HTERT RPE-1 (cell line): ENCODE measurements around the gene KDM6A.
"Not testable (repeated sequence)": the region's sequence is repeated elsewhere in the genome, so short reads cannot be mapped to it uniquely, and the experiment has no call there.

Experiments used
- in situ Hi-C: fragments of 300-500 bp; cut with MboI; formaldehyde crosslinking; loops from 4 replicates; pipeline ENCODE4 v1.14.3; 2020; ENCODE audit warnings: low sequenced_read_pairs

KDM6A gene

DNA sequence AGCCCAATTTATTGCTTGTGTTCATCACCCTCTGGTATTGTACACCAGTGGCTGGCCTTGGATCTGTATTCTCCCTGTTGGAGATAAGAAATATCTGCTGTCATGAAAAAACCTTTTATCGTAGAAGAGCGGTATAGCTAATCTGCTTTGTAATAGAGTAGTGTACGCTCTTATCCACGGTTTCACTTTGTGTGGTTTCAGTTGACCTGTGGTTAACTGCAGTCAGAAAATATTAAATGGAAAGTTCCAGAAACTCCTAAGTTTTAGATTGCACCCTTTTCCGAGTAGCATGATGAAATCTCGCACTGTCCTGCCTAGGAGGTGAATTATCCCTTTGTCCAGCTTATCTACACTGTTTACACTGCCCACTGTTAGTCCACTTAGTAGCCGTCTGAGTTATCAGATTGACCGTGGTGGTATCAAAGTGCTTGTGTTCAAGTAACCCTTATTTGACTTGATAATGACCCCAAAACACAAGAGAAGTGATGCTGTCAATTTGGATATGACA is 42.4 kb downstream of the KDM6A start:
- in situ Hi-C loops = no loop called here

DNA sequence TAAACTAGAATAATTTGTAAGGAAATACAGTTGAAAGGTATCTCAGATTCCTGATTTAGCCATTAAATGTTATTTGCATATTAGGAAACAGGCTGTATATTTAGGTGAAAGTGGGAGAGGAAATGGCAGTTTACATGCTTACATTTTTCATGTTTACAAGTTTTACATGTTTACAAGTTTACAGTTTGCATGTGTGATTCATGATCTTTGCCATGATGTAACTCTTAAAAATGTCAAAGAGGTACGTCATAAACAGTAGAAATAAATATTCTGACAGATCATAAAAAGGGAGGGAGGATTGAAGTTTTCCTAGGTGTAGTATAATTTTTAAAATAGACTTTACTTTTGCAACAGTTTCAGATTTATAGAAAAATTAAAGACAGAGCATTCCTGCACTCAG is 45.7 kb downstream of the KDM6A start:
- in situ Hi-C loops = no loop called here

DNA sequence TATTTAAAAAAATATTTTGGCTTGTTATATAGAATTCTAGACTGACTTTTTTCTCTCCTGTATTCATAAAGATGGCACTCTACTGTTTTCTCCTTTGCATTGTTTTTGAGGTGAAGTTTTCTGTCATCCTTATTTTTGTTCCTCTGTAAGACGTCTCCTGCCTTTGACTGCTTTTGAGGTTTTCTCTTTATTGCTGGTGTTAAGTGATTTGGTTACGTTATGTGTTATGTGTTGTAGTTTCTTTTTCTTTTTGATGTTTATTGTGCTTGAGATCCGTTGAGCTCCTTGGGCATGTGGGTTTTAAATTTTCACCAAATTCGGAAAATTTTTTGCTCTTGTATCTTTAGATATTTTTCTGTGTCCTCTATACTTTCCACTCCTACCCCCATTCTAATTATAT is 50.0 kb downstream of the KDM6A start:
- in situ Hi-C loops = no loop called here

DNA sequence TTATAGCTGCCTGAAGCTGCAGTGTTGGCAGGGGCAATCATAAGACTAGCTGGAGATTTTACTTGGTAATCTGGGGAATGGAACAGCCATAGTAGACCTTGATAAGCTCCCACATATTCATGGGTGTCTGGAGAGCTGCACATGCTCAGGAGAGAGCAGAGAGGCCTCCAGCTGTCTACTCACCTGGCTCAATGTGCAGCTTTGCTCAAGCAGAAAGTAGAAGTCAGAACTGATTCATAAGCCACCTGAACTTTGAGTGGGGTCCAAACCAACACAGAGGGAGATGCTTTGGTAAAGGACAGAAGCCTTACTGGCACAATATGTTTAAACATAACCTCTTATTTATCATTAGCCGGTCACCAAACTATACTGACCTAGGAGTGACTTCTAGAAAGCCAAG is 54.4 kb downstream of the KDM6A start:
- in situ Hi-C loops = no loop called here

DNA sequence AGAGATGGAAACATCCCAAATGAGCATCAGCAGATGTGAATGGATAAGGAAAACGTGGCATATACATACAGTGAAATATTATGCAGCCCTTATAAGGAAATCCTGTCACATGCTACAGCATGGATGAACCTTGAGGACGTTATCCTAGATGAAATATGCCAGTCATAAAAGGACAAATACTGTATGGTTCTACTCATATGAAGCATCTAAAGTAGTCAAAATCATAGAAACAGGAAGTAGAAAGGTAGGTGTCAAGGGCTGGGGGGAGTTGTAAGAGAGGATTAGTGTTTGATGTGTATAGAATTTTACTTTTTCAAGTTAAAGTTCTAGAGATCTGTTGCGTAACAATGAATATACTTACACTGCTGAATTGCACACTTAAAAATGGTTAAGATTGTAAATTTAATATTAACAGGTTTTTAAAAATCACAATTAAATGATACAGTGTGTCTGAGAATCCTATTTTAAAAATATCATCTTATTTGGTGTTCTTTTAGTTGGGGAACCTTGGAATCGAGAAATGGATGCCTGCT is 58.5 kb downstream of the KDM6A start:
- in situ Hi-C loops = no loop called here

DNA sequence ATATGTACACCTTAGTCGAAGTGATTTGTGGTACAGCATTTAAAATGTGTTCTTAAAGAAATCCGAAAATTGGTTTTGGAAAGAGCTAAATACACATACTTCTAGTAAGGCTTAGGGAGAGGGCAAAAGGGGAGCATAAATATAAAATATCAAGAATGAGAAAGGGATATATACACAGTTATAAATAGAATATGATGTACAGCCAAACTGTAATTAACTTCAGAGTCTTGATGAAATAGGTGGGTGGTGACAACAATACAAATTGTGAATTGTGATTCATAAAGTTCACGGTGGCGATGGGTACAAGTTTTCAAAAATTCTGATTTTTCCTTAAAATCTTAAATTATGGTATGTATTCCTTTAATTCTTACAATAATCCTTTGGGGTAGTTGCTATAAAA is 62.2 kb downstream of the KDM6A start:
- in situ Hi-C loops = no loop called here

DNA sequence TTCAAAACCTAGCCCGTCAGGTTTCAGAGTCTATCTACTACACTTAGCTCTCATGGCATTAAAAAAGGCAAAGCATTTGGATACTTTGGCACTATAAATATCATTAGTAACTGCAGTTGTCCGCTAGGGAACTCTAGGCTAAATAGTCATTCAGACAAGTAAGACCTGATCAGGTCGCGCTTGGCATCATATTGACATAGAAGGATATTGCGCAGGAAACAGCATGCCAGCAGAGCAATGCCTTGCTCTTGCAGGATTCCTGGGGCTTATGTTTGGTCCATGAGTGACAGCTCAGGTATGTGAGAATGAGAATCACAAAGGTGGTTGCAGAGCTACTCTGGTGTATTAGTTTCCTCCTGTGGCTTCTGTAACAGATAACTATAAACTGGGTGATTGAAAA is 62.7 kb downstream of the KDM6A start:
- in situ Hi-C loops = no loop called here

DNA sequence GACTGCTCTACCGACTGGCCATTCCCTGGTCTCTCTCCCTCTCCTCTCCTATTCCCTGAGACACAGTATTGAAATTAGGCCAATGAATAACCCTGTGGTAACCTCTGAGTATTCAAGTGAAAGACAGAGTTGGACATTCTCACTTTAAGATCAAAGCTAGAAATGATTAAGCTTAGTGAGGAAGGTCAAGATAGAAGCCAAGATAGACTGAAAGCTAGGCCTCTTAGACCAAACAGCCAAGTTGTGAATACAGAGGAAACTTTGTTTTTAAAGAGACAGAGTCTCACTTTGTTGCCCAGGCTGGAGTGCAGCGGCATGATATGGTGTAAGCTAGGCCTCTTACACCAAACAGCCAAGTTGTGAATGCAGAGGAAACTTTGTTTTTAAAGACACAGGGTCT is 64.6 kb downstream of the KDM6A start:
- in situ Hi-C loops = no loop called here

DNA sequence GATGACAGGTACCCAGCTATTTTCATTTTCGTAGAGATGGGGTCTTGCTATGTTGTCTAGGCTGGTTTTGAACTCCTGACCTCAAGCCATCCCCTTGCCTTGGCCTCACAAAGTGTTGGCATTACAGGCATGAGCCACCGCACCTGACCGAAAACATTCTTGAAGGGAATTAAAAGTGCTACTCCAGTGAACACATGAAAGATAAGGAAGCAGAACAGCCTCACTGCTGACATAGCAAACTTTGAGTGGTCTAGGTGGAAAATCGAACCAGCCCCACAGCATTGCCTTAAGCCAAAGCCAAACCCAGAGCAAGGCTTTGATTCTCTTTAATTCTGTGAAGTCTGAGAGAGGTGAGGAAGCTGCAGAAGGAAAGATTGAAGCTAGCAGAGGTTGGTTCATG is 65.1 kb downstream of the KDM6A start:
- in situ Hi-C loops = no loop called here

DNA sequence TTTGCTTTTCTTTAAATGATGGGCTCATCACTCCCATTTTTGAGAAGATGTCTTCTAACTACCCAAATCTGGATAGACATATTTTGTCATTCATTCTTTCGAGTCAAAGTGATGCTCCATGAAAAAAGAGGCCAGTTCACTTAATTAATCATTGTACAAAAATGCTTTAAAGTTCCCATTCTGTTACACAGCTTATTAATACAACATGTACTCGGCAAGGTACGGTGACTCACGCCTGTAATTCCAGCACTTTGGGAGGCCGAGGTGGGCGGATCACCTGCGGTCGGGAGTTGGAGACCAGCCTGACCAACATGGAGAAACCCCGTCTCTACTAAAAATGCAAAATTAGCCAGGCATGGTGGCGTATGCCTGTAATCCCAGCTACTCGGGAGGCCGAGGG is 67.6 kb downstream of the KDM6A start:
- in situ Hi-C loops = not testable (repeated sequence)

DNA sequence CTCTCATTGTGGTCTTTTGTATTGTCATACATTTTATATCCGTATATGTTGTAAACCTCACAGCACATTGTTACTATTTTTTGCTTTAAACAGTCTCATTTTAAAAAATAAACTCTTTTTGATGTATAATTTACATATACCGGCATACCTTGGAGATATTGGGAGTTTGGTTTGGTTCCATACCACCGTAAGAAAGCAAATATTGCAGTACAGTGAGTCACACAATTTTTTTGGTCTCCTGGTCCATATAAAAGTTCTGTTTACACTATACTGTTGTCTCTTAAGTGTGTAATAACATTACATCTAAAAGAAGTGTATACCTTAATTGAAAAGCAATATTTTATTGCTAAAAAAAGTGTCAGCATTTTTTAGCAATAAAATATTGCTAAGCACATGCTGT is 70.0 kb downstream of the KDM6A start:
- in situ Hi-C loops = no loop called here

DNA sequence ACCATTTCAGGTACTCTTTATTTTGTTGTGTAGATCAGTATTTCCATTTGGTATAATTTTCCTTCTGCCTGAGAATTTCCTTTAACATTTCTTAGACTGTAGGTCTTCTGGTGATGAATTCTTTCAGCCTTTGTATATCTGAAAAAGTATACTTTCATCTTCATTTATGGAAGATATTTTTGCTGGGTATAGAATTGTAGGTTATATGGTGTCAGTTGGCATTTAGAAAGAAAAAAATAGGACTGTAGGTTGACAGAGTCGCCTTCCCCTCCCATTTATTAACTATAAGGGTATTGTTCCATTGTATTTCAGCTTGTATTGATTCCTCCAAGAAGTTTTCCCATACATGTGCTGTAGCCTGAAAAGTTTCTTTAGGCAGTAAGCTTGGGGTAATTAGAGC is 71.9 kb downstream of the KDM6A start:
- in situ Hi-C loops = no loop called here

DNA sequence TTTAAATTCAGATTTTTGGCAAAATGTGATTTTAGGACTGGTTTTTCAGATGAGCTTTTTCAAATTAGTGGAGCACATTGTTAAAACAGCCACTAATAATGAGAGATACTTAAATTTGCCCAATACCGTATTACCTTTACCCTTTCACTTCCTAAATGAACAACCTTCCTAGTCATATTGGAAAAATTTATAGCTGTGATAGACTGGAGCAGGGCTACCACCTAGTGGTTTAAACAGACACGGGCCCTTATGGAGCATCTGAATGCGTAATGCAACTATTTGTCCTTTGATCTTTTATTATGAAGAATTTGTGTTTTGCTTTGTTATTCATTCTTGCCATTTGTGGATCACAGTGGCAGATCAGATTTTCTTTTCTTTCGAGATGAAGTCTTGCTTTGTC is 72.7 kb downstream of the KDM6A start:
- in situ Hi-C loops = no loop called here

DNA sequence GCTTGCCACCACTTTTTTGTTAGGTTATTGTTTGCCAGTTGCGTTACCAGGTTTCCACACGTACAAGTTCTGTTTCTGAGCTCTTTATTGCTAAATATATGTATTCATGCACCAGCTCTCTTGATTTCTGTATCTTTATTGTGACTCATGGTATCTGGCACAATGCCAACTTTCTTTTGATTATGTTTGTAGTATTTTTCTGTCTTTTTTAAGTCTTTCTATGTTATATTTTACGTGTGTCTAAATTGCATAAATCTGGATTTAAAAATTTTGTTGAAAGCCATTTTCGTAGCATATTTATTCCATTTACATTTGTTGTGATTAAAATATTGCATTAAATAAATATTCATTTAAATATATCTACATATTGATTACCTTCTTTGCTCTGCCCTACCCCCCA is 73.8 kb downstream of the KDM6A start:
- in situ Hi-C loops = no loop called here

DNA sequence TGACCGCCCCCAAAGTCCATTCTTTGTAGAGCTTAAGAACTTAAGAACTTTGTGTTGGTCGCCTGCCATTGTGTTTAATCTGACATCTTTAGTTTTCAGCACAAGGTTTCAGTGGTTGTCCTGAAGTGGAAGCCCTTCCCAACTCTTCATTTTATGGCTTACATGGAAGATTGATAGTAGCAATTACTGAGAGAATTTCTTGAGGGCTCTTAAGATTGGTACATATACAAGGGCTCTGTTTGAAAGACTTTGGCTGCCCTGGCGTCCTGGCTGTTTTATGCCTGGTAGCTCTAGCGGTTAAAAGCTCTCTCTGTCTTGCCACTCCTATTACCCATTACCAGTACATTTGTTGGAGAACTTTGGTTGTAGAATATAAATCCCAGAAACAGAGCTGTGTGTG is 75.0 kb downstream of the KDM6A start:
- in situ Hi-C loops = no loop called here

DNA sequence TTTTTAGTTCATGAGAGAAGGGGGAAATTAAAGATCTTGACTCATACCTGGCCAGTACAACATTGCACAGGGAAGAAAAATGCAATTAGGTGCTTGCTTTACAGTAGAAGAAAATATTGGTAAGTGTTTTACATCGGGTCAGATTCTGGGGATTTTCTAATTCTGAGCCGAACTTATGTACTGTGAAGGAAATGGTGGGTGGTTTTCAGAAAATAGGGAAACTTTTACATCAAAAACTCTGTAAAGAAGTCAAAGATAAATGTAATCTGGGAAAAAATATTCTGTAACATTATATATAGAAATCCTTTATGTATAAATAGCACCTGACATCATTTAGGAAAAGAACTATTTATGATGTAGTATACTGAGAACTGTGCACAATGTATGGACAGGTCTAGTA is 75.4 kb downstream of the KDM6A start:
- in situ Hi-C loops = no loop called here

DNA sequence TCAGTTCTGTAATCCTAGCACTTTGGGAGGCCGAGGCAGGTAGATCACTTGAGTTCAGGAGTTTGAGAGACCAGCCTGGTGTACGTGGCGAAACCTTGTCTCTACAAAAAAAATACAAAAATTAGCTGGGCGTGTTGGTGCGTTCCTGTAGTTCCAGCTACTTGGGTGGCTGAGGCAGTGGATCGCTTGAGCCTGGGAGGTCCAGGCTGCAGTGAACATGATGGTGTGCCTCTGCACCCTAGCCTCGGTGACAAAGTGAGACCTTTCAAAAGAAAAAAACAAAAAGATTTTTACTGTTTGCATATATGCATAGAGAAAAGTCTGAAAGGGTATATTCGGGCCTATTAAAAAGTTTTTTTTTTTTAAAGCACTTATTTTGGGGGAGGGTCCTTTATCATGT is 76.1 kb downstream of the KDM6A start:
- in situ Hi-C loops = no loop called here

DNA sequence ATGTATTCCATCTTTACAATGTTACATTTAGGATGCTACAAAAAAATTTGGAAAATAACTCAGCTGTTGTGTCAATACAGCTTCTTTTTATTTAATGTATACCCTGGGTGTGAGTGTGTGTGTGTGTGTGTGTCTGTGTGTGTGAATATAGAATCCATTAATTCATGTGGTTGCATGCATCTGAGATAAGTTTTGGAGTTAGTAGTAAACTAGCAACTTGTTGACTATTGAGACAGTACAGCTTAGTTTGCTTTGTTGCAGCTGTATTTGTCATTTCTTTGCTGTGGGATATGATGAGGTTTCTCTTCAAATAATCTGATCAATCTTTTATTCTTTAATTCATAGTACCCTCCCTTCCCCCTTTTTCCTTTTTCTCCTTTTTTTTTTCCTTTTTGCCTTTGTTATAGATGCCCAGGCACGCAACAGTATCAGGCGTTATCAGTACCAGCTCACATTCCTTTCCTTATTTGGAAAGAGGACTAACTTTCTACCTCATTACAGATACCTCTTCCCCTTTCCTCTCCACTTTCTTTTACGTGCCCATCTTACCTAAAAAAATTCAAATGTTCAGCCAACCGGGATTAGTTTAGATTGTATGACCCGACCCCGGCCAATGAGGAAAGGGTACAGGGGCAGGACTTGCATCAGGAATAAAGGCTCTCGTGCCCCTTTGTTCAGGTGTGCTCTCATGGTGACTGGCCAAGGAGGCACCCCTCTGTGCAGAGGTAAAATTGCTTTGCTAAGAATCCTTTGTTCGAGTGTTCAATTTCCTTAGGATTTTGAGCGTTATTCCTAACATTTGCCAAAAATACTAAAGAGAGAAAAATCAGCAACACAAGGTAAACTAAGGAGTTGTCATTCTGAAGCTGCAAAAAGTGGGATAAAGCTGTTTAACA is 77.7 kb downstream of the KDM6A start:
- in situ Hi-C loops = not testable (repeated sequence)

DNA sequence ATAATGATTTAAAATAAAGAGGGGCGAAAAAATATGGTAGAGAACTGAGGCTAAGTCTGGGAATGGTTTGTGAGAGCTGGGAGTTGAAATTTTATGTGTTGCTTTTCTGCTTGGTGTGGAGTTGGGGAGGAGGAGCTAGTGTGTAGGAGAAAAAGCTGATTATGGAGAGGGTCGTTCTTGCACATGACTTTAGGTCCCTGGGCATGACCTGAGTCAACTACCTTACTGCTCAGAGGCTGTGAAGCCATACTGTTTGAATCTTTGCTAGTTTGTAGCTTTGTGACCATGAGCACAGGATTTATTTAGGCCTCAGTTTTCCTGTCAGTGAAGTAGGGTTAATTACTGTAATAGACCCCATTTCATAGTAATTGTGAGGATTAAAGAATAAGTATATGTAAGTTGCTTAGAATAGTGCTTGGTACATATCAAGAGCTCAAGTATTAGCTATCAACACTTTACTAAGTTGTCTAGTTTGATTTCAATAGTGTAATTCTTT is 78.6 kb downstream of the KDM6A start:
- in situ Hi-C loops = no loop called here

DNA sequence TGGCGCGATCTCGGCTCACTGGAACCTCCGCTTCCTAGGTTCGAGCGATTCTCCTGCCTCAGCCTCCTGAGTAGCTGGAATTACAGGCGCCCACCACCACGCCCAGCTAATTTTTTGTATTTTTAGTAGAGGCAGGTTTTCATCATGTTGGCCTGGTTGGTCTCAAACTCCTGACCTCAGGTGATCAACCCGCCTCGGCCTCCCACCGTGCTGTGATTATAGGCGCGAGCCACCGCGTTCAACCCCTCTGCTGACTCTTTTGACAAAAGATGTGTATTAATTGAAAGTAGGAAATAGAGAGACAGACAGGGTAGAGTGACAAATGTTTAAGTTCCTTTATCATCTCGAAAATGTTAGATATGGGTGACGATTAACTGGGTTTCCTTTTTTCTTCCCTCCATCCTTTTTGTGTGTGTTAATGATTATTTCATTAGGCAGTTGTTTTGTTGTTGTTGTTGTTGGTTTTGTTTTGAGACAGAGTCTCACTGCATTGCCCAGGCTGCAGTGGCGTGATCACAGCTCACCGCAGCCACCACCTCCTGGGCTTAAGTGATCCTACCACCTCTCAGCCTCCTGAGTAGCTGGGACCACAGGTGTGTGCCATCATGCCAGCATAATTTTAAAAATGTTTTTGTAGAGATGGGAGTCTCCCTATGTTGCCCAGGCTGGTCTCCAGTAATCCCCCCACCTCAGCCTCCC is 79.5 kb downstream of the KDM6A start:
- in situ Hi-C loops = no loop called here

DNA sequence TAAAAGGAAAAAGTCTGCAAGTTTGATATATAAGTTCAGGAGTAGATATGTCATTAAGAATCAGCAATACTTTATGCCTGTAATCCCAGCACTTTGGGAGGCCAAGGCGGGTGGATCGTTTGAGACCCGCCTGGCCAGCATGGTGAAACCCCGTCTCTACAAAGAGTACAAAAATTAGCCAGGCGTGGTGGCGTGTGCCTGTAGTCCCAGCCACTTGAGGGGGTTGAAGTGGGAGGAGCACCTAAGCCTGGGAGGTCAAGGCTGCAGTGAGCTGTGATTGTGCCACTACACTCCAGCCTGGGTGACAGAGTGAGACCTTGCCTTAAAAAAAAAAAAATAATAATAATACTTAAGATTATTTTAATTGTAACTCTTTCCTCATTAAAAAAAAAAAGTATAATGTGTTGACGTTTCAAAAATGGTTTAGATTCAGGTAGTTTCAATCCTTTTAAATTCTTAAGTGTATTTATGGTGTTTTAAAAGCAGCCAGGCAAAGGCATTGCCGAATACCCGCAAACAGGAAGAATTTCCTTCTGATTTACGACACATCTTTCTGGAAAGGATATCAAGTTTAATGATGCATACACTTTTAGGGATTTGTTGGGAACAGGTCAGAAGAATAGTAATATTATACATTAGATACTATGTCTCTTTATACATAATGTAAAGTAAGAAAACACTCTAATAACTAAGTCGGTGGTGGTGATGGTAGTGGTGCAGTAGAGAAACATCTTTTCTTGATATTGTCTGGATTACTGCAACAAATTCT is 80.9 kb downstream of the KDM6A start:
- in situ Hi-C loops = no loop called here
